ENCODE data around the gene TFR2.
A peak's percentile ranks its signal among the peaks of the same experiment; 100 is the strongest.

Gene TFR2

DNA sequence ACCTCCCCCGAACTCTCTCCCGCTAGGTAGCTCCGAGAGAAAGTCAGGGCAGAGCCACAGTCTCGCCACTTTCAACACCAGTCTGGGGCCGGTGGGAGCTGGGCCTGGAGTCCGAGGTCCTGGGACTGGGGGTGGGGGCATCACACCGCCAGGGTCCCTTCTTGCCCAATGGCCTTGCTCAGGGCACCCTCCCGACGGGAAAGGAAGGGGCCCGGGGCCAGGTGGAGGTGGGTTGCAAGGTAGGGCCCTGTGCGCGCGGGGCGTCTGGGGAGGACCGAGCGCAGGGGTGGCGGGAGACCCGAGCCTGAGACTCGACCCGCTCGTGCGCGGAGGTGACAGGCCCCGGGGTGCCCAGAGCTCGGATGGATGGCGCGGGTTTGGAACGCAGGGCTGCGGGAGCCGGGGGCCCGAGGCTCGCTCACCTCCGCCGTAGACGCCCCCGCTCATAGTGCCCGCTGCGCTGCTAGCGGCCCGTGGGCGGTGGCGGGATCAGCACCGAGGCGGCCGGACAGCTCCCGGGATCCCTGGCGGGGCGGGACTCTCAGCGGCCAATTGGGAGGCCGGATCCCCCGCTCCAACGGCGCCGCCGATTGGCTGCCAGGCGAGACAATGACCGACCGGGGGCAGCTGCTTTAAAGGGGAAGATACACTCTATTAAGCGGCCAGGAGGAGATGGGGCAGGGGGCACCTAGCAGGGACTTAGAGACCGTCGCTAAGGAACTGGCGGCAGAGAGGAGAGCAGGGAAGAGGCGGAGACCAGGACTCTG, 14.7 kb upstream of the TFR2 start, which contains the start of gene ACTL6B:
TSS of gene ACTL6B (minus strand) at position 541 of the 767 bp plus-strand sequence. CDS start at position 447, 94 bp downstream.
- H3K27ac ChIP-seq: no peak within 1 kb of the TSS
- TF ChIP-seq, protein P1, sequence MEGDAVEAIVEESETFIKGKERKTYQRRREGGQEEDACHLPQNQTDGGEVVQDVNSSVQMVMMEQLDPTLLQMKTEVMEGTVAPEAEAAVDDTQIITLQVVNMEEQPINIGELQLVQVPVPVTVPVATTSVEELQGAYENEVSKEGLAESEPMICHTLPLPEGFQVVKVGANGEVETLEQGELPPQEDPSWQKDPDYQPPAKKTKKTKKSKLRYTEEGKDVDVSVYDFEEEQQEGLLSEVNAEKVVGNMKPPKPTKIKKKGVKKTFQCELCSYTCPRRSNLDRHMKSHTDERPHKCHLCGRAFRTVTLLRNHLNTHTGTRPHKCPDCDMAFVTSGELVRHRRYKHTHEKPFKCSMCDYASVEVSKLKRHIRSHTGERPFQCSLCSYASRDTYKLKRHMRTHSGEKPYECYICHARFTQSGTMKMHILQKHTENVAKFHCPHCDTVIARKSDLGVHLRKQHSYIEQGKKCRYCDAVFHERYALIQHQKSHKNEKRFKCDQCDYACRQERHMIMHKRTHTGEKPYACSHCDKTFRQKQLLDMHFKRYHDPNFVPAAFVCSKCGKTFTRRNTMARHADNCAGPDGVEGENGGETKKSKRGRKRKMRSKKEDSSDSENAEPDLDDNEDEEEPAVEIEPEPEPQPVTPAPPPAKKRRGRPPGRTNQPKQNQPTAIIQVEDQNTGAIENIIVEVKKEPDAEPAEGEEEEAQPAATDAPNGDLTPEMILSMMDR (IDR thresholded peaks at IDR 0.05): no peak
- no peak for DNase-seq (ENCODE audit: low spot score)

DNA sequence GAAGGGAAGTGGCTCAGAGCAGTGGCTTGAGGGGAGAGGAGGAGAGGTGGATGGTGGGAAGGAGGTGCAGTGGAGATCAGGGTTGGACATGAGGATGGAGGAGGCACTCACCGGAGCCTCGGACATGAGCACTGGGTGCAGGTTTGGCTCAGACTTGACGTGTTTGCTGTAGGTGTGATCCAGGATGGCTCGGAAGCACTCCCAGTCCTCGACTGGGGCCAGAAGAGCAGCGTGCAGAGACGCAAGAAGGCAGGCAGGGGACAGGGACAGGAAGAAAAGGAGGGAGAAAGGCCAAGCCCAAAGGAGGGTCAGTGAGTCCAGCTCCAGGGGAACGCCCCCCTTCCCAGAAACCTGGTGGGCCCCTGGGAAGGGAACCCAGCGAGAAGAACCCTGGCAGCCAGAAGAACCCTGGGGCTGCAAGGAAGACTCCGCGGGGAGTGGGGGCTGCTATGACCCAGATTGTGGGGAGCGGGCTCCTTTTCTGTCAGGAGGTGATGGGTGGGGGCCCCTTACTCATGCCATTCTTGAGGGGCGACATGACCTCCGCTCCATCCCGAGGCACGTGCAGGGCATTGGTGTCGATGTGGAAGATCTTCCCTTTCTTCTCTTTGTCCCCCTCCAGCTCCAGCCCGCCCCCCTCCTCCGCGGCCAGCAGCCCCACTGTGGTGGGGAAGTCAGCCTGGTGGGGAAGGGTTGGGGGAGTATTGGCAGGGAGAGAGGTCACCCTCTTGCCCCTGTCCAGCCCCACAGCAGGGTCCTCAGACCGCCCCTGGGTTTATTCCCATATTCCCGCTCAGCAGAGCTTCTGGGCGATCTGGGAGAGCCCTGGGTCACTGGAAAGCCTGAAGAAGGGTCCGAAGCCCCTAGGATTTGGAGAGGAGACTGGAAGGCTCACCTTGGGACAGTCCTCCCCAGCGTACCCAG, 13.8 kb upstream of the TFR2 start:
- TF ChIP-seq, protein P1 (IDR thresholded peaks at IDR 0.05): no peak
- H3K4me3 ChIP-seq: no peak overlapping the region
- no peak for DNase-seq (ENCODE audit: low spot score)
- no peak overlapping the region for H3K27ac ChIP-seq

More for the DNA sequence above, 14.7 kb upstream of the TFR2 start, which contains the start of gene ACTL6B:
- peak within 1 kb of the TSS; percentile 34 for H3K4me3 ChIP-seq

- TF ChIP-seq, protein P1 (IDR thresholded peaks at IDR 0.05): no peak
- no peak overlapping the region for H3K27ac ChIP-seq
- no peak overlapping the region for H3K4me3 ChIP-seq
- no peak for DNase-seq (ENCODE audit: low spot score)
Observed at GRCh38 chr7:100649826-100650565, 8.6 kb upstream of the TFR2 start.

GRCh38 chr7:100642534-100642907, 1.2 kb upstream of the TFR2 start:
- H3K4me3 ChIP-seq: no peak overlapping the region

DNA sequence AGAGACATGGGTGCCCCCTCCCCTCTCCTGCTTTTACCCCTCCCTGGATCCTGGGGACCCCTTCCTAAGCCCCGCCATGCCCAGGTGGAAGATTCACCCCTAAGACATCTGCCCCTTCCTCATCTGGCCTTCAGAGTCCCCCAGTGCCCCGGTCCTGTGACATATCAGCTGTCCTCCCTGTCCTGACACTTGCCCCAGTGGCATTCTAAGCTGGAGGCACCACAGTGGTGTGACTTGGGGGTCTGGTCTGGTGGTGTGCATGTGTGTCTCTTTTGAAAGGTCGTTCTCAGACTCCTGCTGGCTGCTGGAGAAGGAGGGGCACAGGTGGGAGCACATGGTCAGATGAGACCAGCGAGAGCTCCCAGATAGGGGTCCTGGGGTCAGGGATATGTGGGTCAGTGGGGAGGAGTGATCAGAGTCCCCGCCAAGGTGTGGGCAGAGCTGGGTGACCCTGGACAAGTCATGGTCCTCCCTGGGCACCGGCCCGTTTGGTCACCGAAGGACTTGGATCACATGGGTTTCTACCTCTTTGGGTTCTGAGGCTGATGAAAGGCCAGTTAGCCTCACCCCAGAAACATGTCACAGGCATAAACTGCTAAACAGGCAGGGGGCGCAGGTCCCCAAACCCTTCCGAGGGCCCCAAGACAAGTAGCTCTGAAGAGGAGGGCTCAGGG, 645 bp upstream of the TFR2 start:
- TF ChIP-seq, protein P1 (IDR thresholded peaks at IDR 0.05): no peak
- no peak for DNase-seq (ENCODE audit: low spot score)
- Histone ChIP-seq H3K27ac (no peak overlapping the region), H3K4me3 (no peak overlapping the region)

More at GRCh38 chr7:100642534-100642907, 1.2 kb upstream of the TFR2 start:
- H3K27ac ChIP-seq: no peak overlapping the region
- TF ChIP-seq, protein P1 (IDR thresholded peaks at IDR 0.05): no peak
- DNase-seq (ENCODE audit: low spot score): no peak
